ENCODE measurements around the gene ACSM2A. TPM values are rescaled to one million over a fixed set of nuclear protein-coding genes. Genes with fewer than 3 reads are reported as not detected.
"Not testable (repeated sequence)": the region's sequence is repeated elsewhere in the genome, so short reads cannot be mapped to it uniquely, and the experiment has no call there.

The ACSM2A gene
- polyA plus RNA-seq, 1 donor from 2014 or later = not detected

- H3K4me2 ChIP-seq (ENCODE audit: low read length) = no peak overlapping the region
- no peaks in the 10 kb centered on the region for H3K36me3 ChIP-seq (ENCODE audit: insufficient read depth, low read length)
- H3K4me3 ChIP-seq (ENCODE audit: low read length) = no peak overlapping the region
- peaks cover 4% of the 10 kb centered on the region for H3K9me3 ChIP-seq (ENCODE audit: low read length)
- no peak overlapping the region for H3K9ac ChIP-seq (ENCODE audit: low read length)
- TF ChIP-seq SMC3 (conservative IDR thresholded peaks at IDR 0.05; ENCODE audit: poor library complexity) (no peak), RAD21 (conservative IDR thresholded peaks at IDR 0.05) (no peak), POLR2AphosphoS5 (IDR thresholded peaks at IDR 0.05) (no peak), MXI1 (conservative IDR thresholded peaks at IDR 0.05; ENCODE audit: poor library complexity, severe bottlenecking) (no peak), EP300 (conservative IDR thresholded peaks at IDR 0.05; ENCODE audit: poor library complexity, severe bottlenecking) (no peak), EZH2 (IDR thresholded peaks at IDR 0.05; ENCODE audit: borderline replicate concordance, insufficient read depth, low read length, poor library complexity, severe bottlenecking) (no peak), TAF1 (IDR thresholded peaks at IDR 0.05; ENCODE audit: low read depth) (no peak)
- TF ChIP-seq, protein P1, sequence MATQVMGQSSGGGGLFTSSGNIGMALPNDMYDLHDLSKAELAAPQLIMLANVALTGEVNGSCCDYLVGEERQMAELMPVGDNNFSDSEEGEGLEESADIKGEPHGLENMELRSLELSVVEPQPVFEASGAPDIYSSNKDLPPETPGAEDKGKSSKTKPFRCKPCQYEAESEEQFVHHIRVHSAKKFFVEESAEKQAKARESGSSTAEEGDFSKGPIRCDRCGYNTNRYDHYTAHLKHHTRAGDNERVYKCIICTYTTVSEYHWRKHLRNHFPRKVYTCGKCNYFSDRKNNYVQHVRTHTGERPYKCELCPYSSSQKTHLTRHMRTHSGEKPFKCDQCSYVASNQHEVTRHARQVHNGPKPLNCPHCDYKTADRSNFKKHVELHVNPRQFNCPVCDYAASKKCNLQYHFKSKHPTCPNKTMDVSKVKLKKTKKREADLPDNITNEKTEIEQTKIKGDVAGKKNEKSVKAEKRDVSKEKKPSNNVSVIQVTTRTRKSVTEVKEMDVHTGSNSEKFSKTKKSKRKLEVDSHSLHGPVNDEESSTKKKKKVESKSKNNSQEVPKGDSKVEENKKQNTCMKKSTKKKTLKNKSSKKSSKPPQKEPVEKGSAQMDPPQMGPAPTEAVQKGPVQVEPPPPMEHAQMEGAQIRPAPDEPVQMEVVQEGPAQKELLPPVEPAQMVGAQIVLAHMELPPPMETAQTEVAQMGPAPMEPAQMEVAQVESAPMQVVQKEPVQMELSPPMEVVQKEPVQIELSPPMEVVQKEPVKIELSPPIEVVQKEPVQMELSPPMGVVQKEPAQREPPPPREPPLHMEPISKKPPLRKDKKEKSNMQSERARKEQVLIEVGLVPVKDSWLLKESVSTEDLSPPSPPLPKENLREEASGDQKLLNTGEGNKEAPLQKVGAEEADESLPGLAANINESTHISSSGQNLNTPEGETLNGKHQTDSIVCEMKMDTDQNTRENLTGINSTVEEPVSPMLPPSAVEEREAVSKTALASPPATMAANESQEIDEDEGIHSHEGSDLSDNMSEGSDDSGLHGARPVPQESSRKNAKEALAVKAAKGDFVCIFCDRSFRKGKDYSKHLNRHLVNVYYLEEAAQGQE (IDR thresholded peaks at IDR 0.05; ENCODE audit: borderline replicate concordance) = no peak
- TF ChIP-seq, protein P2, sequence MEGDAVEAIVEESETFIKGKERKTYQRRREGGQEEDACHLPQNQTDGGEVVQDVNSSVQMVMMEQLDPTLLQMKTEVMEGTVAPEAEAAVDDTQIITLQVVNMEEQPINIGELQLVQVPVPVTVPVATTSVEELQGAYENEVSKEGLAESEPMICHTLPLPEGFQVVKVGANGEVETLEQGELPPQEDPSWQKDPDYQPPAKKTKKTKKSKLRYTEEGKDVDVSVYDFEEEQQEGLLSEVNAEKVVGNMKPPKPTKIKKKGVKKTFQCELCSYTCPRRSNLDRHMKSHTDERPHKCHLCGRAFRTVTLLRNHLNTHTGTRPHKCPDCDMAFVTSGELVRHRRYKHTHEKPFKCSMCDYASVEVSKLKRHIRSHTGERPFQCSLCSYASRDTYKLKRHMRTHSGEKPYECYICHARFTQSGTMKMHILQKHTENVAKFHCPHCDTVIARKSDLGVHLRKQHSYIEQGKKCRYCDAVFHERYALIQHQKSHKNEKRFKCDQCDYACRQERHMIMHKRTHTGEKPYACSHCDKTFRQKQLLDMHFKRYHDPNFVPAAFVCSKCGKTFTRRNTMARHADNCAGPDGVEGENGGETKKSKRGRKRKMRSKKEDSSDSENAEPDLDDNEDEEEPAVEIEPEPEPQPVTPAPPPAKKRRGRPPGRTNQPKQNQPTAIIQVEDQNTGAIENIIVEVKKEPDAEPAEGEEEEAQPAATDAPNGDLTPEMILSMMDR (IDR thresholded peaks at IDR 0.05; ENCODE audit: poor library complexity, severe bottlenecking) = no peak
- H4K20me1 ChIP-seq (ENCODE audit: insufficient read depth) = no peaks in the 10 kb centered on the region
- no peaks in the 10 kb centered on the region for H3F3A ChIP-seq (ENCODE audit: insufficient read depth, low read length, poor library complexity, severe bottlenecking)
- no peak overlapping the region for H2AFZ ChIP-seq (ENCODE audit: low read depth, low read length)
- no peaks in the 10 kb centered on the region for H3K79me2 ChIP-seq (replicated peaks; ENCODE audit: insufficient read depth, low read length)
- H3K27me3 ChIP-seq (ENCODE audit: insufficient read depth, low read depth, low read length) = no peaks in the 10 kb centered on the region
- no peak overlapping the region for H3K27ac ChIP-seq (ENCODE audit: low read length)
- no peaks in the 10 kb centered on the region for H3K9me2 ChIP-seq (ENCODE audit: insufficient read depth, low read length)
Measured at GRCh38 chr16:20519231-20519630, 67.9 kb downstream of the ACSM2A start.

DNA sequence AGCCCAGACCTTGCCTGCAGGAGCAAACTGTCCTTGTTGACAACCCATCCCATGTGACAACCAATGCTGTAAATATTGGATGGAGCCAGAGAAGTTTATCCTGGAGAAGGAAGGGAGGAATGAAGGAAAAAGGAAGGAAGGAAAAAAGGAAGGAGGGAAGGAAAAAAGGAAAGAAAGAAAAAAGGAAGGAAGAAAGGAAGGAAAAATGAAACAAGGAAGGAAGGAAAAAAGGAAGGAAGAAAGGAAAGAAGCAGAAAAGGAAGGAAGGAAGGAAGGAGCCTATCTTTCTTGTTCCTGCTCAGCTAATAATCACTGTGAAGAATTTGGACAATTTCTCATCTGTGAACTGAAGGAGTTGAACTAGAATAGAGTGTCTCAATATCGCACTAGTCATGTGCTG, 68.8 kb downstream of the ACSM2A start:
- H3K9me3 ChIP-seq (ENCODE audit: low read length) = peaks cover 4% of the 10 kb centered on the region
- no peak overlapping the region for H3K4me2 ChIP-seq (ENCODE audit: low read length)
- H2AFZ ChIP-seq (ENCODE audit: low read depth, low read length) = no peak overlapping the region
- H3K27me3 ChIP-seq (ENCODE audit: insufficient read depth, low read depth, low read length) = no peaks in the 10 kb centered on the region
- no peaks in the 10 kb centered on the region for H3F3A ChIP-seq (ENCODE audit: insufficient read depth, low read length, poor library complexity, severe bottlenecking)
- no peak overlapping the region for H3K27ac ChIP-seq (ENCODE audit: low read length)
- no peak overlapping the region for H3K4me3 ChIP-seq (ENCODE audit: low read length)
- H3K36me3 ChIP-seq (ENCODE audit: insufficient read depth, low read length) = no peaks in the 10 kb centered on the region
- H3K9me2 ChIP-seq (ENCODE audit: insufficient read depth, low read length) = no peaks in the 10 kb centered on the region
- no peak overlapping the region for H3K9ac ChIP-seq (ENCODE audit: low read length)
- TF ChIP-seq, protein P1 (IDR thresholded peaks at IDR 0.05; ENCODE audit: borderline replicate concordance) = no peak
- H4K20me1 ChIP-seq (ENCODE audit: insufficient read depth) = no peaks in the 10 kb centered on the region
- H3K79me2 ChIP-seq (replicated peaks; ENCODE audit: insufficient read depth, low read length) = no peaks in the 10 kb centered on the region

DNA sequence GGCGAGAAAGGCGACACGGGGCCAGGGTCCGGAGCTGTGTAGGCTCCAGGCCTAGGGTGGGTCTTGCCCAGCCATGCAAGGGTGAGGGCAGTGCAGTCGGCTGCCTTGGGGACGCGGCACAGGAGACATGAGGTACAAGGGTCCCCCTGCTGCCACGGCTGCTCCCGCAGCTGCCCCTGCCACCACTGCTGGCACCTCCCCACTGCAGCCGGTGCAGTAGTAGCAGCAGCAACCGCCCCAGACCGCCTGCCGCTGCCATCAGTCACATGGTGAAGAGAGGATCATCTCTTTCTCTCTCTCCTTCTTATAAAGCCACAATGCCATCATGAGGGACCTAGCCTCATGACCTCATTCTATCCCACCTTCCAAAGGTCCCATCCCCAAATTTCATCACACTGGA, 80.5 kb downstream of the ACSM2A start:
- not testable (repeated sequence) for H3K36me3 ChIP-seq (ENCODE audit: insufficient read depth, low read length); H3K9me2 ChIP-seq (ENCODE audit: insufficient read depth, low read length); H3K4me3 ChIP-seq (ENCODE audit: low read length); H3K79me2 ChIP-seq (replicated peaks; ENCODE audit: insufficient read depth, low read length); H4K20me1 ChIP-seq (ENCODE audit: insufficient read depth); H2AFZ ChIP-seq (ENCODE audit: low read depth, low read length); H3F3A ChIP-seq (ENCODE audit: insufficient read depth, low read length, poor library complexity, severe bottlenecking); H3K27me3 ChIP-seq (ENCODE audit: insufficient read depth, low read depth, low read length); H3K9me3 ChIP-seq (ENCODE audit: low read length); H3K27ac ChIP-seq (ENCODE audit: low read length); H3K4me2 ChIP-seq (ENCODE audit: low read length); H3K9ac ChIP-seq (ENCODE audit: low read length)

GRCh38 chr16:20532284-20532792, 81.0 kb downstream of the ACSM2A start:
- not testable (repeated sequence) for H3K36me3 ChIP-seq (ENCODE audit: insufficient read depth, low read length); H3K9me2 ChIP-seq (ENCODE audit: insufficient read depth, low read length); H3K9me3 ChIP-seq (ENCODE audit: low read length); H3K4me3 ChIP-seq (ENCODE audit: low read length); H3K27ac ChIP-seq (ENCODE audit: low read length); H3F3A ChIP-seq (ENCODE audit: insufficient read depth, low read length, poor library complexity, severe bottlenecking); H3K79me2 ChIP-seq (replicated peaks; ENCODE audit: insufficient read depth, low read length); H3K4me2 ChIP-seq (ENCODE audit: low read length); H2AFZ ChIP-seq (ENCODE audit: low read depth, low read length); H3K27me3 ChIP-seq (ENCODE audit: insufficient read depth, low read depth, low read length); H3K9ac ChIP-seq (ENCODE audit: low read length); H4K20me1 ChIP-seq (ENCODE audit: insufficient read depth)
